ENCODE data around the gene WDR76.

GRCh38 chr15:43886558-43886957 is 59.8 kb downstream of the WDR76 start:
- TF ChIP-seq POLR2AphosphoS5 (IDR thresholded peaks at IDR 0.05; ENCODE audit: low read depth, low read length) (no peak), POLR2A (IDR thresholded peaks at IDR 0.05; ENCODE audit: low read depth, low read length) (no peak)
